ENCODE results near the gene C1QTNF12.
A peak's percentile ranks its signal among the peaks of the same experiment; 100 is the strongest.

C1QTNF12 gene

DNA sequence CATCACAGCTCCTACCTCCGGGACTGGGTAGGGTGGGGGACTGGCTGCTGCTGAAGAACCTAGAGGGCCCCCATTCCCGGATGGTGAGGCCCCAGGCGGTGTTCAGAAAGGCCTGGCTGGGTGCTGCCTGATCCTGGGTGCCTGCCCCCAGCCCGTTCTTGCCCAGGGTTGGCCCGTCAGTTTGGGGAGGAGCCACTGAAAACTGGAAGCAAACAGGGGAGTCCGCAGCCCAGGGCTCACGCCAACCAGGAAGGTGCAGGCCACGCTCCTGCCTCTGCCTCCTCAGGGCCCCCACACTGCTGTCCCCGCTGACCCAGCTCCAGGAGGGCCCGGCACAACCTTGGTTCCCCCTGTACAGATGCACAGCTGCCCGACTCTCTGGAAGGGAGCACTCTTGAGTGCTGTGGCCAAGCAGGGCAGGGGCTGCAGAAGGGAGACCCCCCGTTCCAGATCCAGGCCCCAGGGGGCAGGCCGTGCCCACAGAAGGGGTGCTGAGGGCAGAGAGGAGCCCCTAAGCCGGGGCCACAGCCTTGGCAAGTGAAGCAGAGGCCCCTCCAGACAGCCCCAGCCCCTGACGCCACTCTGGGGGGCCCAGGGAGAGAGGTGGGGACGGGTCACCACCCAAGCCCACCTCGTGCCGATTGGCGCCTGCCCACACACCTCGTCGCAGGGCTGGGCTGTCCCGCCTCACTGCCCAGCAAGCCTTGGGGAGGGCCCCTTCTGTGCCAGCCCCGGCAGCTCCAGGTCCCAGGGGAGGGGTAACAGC is 5.5 kb downstream of the C1QTNF12 start:
- DNase-seq (ENCODE audit: low spot score), result no peak

- no peak for DNase-seq (ENCODE audit: low spot score)
Measured at GRCh38 chr1:1240348-1240732, 6.2 kb downstream of the C1QTNF12 start.

DNA sequence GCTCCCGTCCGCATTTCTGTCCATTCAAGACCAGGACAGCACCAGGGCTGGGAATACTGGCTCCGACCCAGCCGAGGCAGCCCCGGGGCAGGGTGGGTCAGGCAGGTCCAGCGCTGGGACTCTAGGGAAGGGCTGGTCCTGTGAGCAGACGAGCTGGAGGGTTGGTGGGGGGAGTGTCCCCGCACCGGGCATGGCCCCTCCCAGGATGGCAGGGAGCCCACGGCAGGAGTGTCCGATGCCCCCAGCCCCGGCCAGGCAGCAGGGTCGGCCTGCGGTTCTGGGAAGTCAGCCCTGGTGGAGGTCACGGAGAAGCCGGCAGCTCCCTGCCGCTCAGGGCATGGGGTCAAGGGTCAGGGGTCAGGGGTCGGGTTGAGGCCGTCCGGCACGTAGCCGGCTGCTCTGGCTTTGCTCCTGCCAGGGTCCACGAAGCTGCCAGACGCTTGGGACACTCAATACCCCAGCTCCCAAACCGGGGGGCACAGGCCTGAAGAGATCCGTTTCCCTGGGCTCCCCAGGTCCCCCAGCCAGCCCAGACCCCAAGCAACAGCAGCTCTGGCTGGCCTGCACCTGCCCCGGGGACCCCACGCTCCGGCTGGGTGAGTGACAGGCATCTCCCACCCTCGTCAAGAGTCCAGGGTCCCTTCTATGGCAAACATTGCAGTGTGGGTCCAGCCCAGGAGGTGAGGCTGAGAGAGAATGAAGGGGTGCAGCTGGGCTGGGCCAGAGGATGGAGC is 6.7 kb downstream of the C1QTNF12 start:
- no peak for DNase-seq (ENCODE audit: low spot score)

GRCh38 chr1:1239227-1239613 is 7.3 kb downstream of the C1QTNF12 start:
- DNase-seq (ENCODE audit: low spot score), result no peak

- DNase-seq (ENCODE audit: low spot score), result no peak
Measured at GRCh38 chr1:1238702-1239178, 7.8 kb downstream of the C1QTNF12 start.

GRCh38 chr1:1237874-1238701 is 8.4 kb downstream of the C1QTNF12 start:
- no peak for DNase-seq (ENCODE audit: low spot score)

GRCh38 chr1:1236945-1237873 is 9.3 kb downstream of the C1QTNF12 start:
- DNase-seq (ENCODE audit: low spot score), result no peak

- DNase-seq (ENCODE audit: low spot score), result no peak
Measured at GRCh38 chr1:1236176-1236763, 10.3 kb downstream of the C1QTNF12 start.

- DNase-seq (ENCODE audit: low spot score), result no peak
Measured at GRCh38 chr1:1235016-1235744, 11.3 kb downstream of the C1QTNF12 start.

GRCh38 chr1:1234180-1234808 is 12.2 kb downstream of the C1QTNF12 start:
- DNase-seq (ENCODE audit: low spot score), result no peak

- DNase-seq (ENCODE audit: low spot score), result no peak
Measured at GRCh38 chr1:1233567-1233892, 13.0 kb downstream of the C1QTNF12 start.

- DNase-seq (ENCODE audit: low spot score), result no peak
Measured at GRCh38 chr1:1232796-1233566, 13.5 kb downstream of the C1QTNF12 start.

DNA sequence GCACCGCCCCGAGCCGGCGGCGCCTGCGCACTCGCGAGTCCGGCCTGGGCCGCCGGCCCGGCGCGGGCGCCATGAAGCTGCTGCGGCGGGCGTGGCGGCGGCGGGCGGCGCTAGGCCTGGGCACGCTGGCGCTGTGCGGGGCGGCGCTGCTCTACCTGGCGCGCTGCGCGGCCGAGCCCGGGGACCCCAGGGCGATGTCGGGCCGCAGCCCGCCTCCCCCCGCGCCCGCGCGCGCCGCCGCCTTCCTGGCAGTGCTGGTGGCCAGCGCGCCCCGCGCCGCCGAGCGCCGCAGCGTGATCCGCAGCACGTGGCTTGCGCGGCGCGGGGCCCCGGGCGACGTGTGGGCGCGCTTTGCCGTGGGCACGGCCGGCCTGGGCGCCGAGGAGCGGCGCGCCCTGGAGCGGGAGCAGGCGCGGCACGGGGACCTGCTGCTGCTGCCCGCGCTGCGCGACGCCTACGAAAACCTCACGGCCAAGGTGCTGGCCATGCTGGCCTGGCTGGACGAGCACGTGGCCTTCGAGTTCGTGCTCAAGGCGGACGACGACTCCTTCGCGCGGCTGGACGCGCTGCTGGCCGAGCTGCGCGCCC is 14.2 kb downstream of the C1QTNF12 start, which contains the start of gene B3GALT6:
TSS of gene B3GALT6 (plus strand) at position 30 of the 588 bp plus-strand sequence. CDS start at position 72, 42 bp downstream.
- DNase-seq (ENCODE audit: low spot score), result no peak

DNA sequence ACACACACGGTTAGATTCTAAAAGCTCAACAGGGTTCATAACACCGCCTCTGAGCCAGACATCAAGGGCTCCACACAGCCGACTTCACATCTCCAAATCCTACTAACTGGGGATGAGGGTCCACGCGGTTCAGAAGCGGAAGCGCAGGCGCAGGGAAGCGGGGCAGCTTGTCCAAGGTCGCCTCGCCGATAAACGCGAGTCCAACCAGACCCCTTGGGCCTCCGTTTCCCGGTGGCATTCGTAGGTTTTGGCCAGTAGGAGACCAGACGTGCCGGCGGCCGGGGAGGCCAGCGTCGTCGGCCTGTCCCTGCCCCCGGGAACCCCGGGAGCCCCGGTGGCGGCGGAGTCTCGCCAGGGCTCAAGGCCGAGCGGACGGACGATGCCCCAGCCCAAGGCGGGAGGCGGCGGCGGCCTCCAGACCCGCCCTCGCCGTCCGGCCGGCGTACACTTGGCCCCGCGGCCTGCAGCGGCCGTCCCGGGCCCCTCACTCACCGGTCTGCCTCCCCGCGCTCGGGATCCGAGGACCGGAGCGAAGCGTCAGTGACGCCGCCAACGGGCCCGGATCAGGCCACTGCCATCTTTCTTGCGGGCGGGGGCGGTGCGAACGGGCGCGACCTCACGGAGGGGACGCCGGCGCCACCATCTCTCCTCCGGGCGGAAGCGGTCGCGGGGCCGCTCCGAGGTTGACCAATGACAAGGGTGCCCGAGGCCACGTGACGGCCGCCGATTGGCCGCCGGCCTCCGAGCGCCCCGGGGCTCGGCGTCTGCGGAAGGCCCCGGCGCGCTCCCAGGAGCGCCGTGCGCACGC is 14.9 kb downstream of the C1QTNF12 start, which contains the start of gene SDF4:
TSS of gene SDF4 (minus strand) at position 602 of the 808 bp plus-strand sequence. CDS start 3,229 bp downstream, outside the sequence.
- peak; percentile 93 for DNase-seq (ENCODE audit: low spot score)

DNA sequence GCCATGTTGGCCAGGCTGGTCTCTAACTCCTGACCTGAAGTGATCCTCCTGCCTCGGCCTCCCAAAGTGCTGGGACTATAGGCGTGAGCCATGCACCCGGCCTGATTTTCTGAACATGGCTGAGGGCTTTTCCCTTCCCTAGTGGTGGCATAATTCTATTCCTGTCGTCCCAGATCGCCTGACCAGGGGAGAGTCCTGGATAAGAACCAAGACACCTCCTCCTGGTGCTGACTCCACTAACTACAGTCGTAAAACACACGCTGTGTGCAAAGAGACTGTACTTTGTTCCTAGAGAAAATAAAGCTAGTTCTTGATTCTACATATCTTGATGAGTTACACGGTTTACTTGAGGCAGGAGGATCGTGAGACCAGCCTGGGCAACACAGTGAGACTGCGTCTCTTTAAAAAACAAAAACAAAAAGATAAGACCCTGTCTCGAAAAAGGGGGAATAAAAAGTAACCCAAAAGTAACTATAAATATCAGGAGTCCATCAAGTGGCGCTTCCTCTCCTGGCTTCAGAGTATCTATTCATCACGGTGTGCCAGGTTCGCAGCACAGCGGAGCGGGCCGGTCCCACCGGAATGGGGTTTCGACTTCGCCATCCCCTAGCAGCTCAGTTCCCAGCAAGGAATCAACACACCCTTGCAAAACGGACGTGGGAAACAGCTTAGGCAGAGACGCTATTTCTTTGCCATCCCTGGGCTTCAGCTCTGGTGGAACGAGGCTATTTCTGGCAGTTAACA is 15.7 kb downstream of the C1QTNF12 start:
- DNase-seq (ENCODE audit: low spot score), result no peak

DNA sequence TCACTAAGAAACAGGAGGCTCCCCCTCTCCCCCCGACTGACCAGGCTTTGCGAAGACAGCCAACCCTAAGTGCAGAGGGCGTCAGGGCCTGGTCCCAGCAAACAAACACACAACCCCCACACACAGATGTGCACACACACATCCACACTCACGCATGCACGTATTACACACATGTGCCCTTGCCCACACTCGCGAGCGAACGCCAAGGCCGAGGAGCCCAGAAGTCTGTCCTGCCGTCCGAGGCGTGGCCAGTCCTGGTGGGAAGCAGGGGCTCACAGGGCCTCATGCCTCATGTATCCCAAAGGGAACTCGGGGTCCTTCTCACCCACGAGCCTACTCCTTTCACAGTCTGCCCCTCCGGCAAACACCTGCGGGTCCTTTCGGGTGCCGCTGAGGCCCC is 16.8 kb downstream of the C1QTNF12 start:
- no peak for DNase-seq (ENCODE audit: low spot score)
